Subcutaneous adipose tissue (tissue), 4 donors: Measurements from ENCODE around the gene PSMD3. TPM values are rescaled to one million over a fixed set of nuclear protein-coding genes. Genes with fewer than 3 reads are reported as not detected.

ENCODE experiments used
- CTCF ChIP-seq: fragments of 450-650 bp; IDR thresholded peaks from one replicate; pipeline ENCODE4 v1.5.1; 2016; ENCODE audit warnings: low read depth, mild to moderate bottlenecking, control low read depth, antibody characterized with exemption, moderate library complexity
- total RNA-seq, 4 donors: library from RNA; depleted of rRNA; stranded (reverse); fragments of >200 nt; gene quantifications; one replicate each; pipeline ENCODE4 v1.1.0, GENCODE V29; 2016

Gene PSMD3
- 10 to 100 TPM; 52.2 to 86.8 (median 68.2) TPM for total RNA-seq

GRCh38 chr17:39980351-39981206 is at the start of gene PSMD3:
Gene PSMD3 (plus strand): TSS chr17:39980807. CDS start chr17:39980971, 164 bp downstream.
- no peak for TF ChIP-seq CTCF

- TF ChIP-seq CTCF, result no peak
Measured at GRCh38 chr17:39933912-39934311, 46.7 kb upstream of the PSMD3 start.

- no peak for TF ChIP-seq CTCF
Measured at GRCh38 chr17:39934324-39934723, 46.3 kb upstream of the PSMD3 start.

GRCh38 chr17:39935909-39936308 is 44.7 kb upstream of the PSMD3 start:
- TF ChIP-seq CTCF, result no peak

- TF ChIP-seq CTCF, result no peak
Measured at GRCh38 chr17:39937447-39937846, 43.2 kb upstream of the PSMD3 start.

- TF ChIP-seq CTCF, result no peak
Measured at GRCh38 chr17:39938140-39938869, 42.3 kb upstream of the PSMD3 start.

GRCh38 chr17:39939106-39939505 is 41.5 kb upstream of the PSMD3 start:
- TF ChIP-seq CTCF, result no peak
